ENCODE measurements around the gene GXYLT1. TPM values are rescaled to one million over a fixed set of nuclear protein-coding genes. Genes with fewer than 3 reads are reported as not detected.

GXYLT1 gene
- total RNA-seq, 4 donors from 2014 or later: 12.6 to 17.8 (median 15.1) TPM

- no peak for TF ChIP-seq CTCF (IDR thresholded peaks at IDR 0.05; ENCODE audit: low read depth)
These were observed 36.4 kb upstream of the GXYLT1 start for GRCh38 chr12:42180990-42181596.

- no peak for TF ChIP-seq CTCF (IDR thresholded peaks at IDR 0.05; ENCODE audit: low read depth)
These were observed 33.4 kb upstream of the GXYLT1 start for GRCh38 chr12:42178101-42178500.

GRCh38 chr12:42174978-42175377 is 30.3 kb upstream of the GXYLT1 start:
- no peak for TF ChIP-seq CTCF (IDR thresholded peaks at IDR 0.05; ENCODE audit: low read depth)

- TF ChIP-seq CTCF (IDR thresholded peaks at IDR 0.05; ENCODE audit: low read depth): no peak
These were observed 29.4 kb upstream of the GXYLT1 start for GRCh38 chr12:42173961-42174521.

GRCh38 chr12:42172441-42173210 is 28.0 kb upstream of the GXYLT1 start:
- no peak for TF ChIP-seq CTCF (IDR thresholded peaks at IDR 0.05; ENCODE audit: low read depth)

GRCh38 chr12:42167711-42168110 is 23.0 kb upstream of the GXYLT1 start:
- TF ChIP-seq CTCF (IDR thresholded peaks at IDR 0.05; ENCODE audit: low read depth): no peak

GRCh38 chr12:42166501-42166900 is 21.8 kb upstream of the GXYLT1 start:
- no peak for TF ChIP-seq CTCF (IDR thresholded peaks at IDR 0.05; ENCODE audit: low read depth)

Measured in subcutaneous adipose tissue (tissue), 4 donors.